Measurements from ENCODE around the gene EP400.

The EP400 gene

GRCh38 chr12:131927110-131928079 is 22.3 kb upstream of the EP400 start:
- no peak for DNase-seq

DNA sequence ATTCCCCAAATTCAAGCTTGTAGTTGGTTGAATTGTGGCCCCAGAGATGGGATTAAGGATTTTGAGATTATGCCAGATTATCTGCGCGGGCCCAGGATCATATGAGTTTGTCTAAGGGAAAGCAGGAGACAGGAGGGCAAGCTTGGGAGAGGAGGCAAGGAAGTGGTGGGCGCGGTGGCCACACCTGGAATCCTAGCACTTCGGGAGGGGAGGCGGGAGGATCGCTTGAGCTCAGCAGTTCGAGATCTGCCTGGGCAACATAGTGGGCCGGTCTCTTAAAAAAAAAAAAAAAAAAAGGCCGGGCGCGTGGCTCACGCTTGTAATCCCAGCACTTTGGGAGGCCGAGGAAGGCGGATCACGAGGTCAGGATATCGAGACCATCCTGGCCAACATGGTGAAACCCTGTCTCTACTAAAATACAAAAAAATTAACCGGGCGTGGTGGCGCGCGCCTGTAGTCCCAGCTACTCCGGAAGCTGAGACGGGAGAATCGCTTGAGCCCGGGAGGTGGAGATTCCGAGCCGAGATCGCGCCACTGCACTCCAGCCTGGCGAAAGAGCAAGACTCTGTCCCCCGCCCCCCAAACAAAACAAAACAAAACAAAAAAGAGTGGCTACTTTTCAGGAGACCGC is 21.5 kb upstream of the EP400 start:
- DNase-seq, result peak; percentile 71

GRCh38 chr12:131928711-131929580 is 20.8 kb upstream of the EP400 start, which contains the start of gene PUS1:
Gene PUS1 (plus strand): TSS chr12:131929276. CDS start chr12:131929723, 447 bp downstream.
- peak; percentile 95 for DNase-seq

DNA sequence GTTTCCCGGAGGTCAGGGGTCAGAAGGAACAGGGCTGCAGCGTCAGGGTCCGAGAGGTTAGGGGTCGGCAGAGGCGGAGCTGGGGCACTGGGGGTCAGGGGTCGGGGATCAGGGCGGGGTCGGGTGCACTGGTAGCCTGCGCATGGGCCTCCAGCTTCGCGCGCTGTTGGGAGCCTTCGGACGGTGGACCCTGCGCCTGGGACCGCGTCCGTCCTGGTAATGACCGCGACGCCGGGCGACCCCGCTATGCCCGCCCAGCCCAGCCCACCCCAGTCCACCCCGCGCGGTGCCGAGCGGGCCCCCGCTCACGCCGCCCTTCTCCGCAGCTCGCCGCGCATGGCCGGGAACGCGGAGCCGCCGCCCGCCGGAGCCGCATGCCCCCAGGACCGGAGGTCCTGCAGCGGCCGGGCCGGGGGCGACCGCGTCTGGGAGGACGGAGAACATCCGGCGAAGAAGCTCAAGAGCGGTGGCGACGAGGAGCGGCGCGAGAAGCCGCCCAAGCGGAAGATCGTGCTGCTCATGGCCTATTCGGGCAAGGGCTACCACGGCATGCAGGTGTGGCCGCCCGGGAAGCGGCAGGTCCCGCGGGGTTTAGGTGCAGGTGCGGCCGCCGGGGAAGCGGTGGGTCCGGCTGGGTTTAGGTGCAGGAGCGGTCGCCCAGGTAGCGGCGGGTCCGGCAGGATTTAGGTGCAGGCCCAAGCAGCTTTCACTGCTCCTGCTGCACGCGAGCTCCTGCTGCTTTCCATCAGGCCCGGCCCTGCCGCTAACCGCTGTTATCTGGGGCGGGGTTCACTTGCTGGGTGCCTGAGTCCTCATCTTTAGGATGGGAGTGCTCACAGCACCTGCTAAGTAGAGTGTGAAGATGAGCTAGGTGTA is 19.9 kb upstream of the EP400 start:
- DNase-seq, result peak; percentile 43

GRCh38 chr12:131930510-131930909 is 19.2 kb upstream of the EP400 start:
- no peak for DNase-seq

DNA sequence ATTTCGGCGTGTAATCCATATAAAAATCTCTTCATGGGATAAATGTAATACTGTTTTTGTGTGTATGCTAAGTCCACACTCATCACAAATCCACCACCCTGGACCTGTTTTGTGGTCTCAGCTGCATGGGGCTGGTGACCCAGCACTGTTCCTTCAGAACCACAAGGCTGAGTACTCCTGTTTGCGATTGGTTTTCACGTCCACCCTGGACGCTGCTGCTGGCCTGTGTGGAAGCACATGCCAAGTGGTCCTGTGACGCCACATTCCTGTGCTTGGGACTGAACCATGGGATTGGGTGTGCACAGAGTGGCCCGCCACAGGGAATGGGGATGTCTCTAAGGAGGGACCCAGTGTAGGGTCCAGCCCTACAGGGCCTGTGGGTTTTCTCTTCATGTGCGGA is 16.4 kb upstream of the EP400 start:
- no peak for DNase-seq

GRCh38 chr12:131934535-131934934 is 15.2 kb upstream of the EP400 start:
- DNase-seq, result no peak

- DNase-seq, result no peak
These were observed 11.7 kb upstream of the EP400 start for GRCh38 chr12:131938082-131938481.

- no peak for DNase-seq
These were observed 10.7 kb upstream of the EP400 start for GRCh38 chr12:131939007-131939406.

DNA sequence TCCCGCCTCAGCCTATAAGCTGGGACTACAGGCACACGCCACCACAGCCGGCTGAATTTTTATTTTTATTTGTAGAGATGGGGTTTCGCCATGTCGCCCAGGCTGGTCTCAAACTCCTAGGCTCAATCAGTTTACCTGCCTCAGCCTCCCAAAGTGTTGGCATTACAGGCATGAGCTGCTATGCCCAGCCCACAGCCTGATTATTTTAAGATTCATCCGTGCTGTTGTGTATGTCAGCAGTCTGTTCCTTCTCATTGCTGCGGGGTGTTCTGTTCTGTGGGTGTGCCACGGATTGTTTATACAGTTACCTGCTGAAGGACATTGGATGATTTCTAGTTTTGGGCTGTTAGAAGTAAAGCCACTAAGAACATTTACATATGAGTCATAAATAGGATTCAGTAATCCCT is 9.6 kb upstream of the EP400 start:
- no peak for DNase-seq

DNA sequence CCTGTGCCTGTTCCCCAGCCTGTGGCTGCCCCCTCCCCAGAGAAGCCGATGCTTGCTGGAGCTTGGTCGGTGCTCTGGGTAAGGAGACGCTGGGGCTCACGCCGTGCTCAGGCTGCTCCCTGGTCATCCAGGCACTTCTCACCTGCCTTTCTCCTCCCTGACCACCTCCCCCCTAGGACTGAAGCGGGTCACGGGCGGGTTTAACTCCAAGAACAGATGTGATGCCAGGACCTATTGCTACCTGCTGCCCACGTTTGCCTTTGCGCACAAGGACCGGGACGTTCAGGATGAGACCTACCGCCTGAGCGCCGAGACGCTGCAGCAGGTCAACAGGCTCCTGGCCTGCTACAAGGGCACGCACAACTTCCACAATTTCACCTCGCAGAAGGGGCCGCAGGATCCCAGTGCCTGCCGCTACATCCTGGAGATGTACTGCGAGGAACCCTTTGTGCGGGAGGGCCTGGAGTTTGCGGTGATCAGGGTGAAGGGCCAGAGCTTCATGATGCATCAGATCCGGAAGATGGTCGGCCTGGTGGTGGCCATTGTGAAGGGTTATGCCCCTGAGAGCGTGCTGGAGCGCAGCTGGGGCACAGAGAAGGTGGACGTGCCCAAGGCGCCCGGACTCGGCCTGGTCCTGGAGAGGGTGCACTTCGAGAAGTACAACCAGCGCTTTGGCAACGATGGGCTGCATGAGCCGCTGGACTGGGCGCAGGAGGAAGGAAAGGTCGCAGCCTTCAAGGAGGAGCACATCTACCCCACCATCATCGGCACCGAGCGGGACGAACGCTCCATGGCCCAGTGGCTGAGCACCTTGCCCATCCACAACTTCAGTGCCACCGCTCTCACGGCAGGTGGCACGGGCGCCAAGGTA is 8.4 kb upstream of the EP400 start:
- no peak for DNase-seq

- no peak for DNase-seq
These were observed 7.8 kb upstream of the EP400 start for GRCh38 chr12:131941987-131942341.

- no peak for DNase-seq
These were observed 7.1 kb upstream of the EP400 start for GRCh38 chr12:131942671-131943070.

DNA sequence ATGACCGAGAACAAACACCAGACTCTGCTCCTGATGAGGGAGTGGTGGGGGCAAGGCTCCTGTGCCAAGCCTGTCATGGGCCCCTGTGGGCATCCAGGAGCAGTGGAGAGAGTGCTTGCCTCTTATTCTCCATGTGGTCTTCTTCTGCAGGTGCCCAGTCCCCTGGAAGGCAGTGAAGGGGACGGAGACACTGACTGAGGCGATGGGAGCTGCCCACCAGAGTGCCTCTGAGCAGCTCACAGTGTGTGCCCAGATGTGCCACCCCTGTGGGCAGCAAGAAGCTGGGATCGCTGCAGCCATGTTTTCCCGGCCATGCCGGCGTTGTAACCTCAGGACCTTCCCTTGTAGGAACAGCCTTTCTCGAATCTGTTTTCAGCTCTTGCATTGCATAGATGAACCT is 6.4 kb upstream of the EP400 start:
- DNase-seq, result no peak

GRCh38 chr12:131943876-131944275 is 5.9 kb upstream of the EP400 start:
- DNase-seq, result no peak

DNA sequence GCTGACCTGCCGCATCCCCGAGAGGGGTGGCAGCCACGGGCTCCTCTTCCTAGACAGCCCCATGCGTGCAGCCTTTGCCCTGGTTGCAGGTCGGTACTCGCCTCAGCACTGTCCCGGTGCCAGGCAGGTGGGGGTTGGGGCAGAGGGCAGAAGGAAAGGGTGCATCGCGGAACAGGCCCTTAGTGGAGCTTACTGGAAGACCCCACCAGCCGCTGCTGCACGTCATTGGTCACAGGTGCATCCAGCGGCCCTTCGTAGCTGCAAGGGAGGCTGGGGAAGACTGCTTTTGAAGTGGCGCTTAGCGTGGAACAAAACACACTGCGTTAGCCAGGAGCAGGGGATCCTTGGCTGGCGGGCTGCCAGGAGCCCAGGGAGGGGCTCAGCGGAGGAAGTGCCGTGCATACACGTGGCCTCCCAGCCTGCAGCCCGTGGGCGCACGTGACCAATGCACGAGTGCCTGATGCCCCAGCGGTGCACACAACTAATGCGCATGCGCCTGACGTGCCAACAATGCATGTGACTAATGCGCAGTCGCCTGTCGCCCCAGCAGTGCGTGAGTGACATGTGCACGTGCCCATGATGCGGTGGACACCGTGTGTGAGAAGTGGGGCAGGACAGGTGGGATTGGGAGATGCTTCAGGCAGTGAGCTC is 5.0 kb upstream of the EP400 start:
- DNase-seq, result no peak

- no peak for DNase-seq
These were observed 3.0 kb upstream of the EP400 start for GRCh38 chr12:131946757-131947156.

DNA sequence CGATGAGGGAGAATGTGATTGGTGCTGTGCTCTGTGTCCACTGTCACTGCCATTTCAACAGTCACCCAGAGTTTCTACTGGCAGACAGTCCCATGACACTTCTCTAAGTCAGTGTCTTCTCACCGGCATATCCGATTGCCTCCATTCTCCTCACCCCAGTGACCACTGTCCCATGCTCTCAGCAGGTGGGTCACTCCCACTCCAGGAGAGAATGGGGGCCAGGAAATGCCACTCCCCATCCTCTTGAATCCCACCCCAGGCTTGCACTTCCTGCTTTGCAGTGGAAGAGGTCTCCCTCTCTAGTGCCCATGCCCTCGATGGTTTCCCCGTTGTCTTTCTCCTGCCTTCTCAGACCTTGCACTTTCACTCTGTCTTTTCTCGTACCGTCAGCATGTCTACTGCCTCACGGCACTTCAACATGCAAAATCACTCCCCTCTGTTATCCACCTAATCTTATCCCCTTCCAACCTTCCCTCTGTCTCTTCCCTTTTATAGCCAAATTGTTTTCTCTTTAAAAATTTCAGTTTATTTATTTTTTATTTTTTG is 2.2 kb upstream of the EP400 start:
- peak; percentile 62 for DNase-seq

DNA sequence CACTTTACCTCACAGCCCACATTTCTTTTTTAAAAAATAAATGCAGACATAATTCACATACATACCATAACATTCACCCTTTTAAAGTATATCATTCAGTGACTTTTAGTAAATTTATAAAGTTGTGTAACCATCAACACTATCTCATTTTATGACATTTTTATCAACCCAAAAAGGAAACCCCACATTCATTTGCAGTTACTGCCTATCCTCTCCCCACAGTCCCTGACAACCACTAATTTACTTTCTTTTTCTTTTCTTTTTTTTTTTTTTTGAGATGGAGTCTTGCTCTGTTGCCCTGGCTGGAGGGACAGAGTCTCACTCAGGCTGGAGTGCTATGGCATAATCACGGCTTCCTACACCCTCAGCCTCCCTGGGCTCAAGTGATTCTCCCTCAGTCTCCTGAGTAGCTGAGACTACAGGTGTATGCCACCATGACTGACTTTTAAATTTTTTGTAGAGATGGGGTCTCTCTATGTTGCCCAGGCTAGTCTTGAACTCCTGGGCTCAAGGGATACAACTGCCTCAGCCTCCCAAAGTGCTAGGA is 1.5 kb upstream of the EP400 start:
- peak; percentile 53 for DNase-seq

Measured in OCI-M1 (cell line).